B cell (primary cell): Measurements from ENCODE around the gene SLC30A7. TPM values are rescaled to one million over a fixed set of nuclear protein-coding genes. Genes with fewer than 3 reads are reported as not detected.

Source experiments
- ATAC-seq: fragments of 200-7000 bp; cut with Tn5 transposase; one replicate; pipeline ENCODE4 v1.10.0; 2021; ENCODE audit warnings: low read depth, mild to moderate bottlenecking, moderate number of reproducible peaks, moderate library complexity
- CTCF ChIA-PET: fragments of 350-600 bp; sonication (Branson Sonifier 250); formaldehyde crosslinking; loops from one replicate; lab custom pipeline; 2021; ENCODE audit warnings: antibody characterized with exemption, inconsistent platforms; lab: Charles Lee
- POLR2A ChIA-PET: fragments of 350-600 bp; sonication (Branson Sonifier 250); formaldehyde crosslinking; loops from one replicate; lab custom pipeline; 2021; ENCODE audit warnings: antibody characterized with exemption; lab: Charles Lee
- DNase-seq: peaks from one replicate; pipeline ENCODE4 v3.0.0; 2013
- H2AFZ ChIP-seq: 2 replicates; pipeline ENCODE4 v1.6.1; 2012; ENCODE audit warnings: mild to moderate bottlenecking, low read depth, low read length; ENCODE audit not compliant: insufficient read depth, poor library complexity, severe bottlenecking
- H3K27ac ChIP-seq, 2 donors: 1 replicate in 1 of 2; 2 replicates in 1 of 2; pipeline ENCODE4 v1.5.1; 2012 to 2013; ENCODE audit warnings: low read length in 2 of 2, mild to moderate bottlenecking in 2 of 2, moderate library complexity in 1 of 2
- H3K27me3 ChIP-seq, 4 experiments: fragments of 200-600 bp in 1 of 4; sonication (generic) in 1 of 4; replicated peaks in 1 of 4; 1 replicate in 2 of 4; 2 replicates in 2 of 4; pipeline versions ENCODE4 v1.6.1 to v1.7.0; 2013 to 2016; ENCODE audit warnings: low read length in 3 of 4, mild to moderate bottlenecking in 2 of 4, mixed read lengths in 1 of 4, moderate library complexity in 1 of 4; ENCODE audit not compliant: insufficient read depth in 4 of 4, control insufficient read depth in 3 of 4; ENCODE audit errors: control extremely low read depth in 1 of 4
- H3K36me3 ChIP-seq, 2 experiments: replicated peaks in 1 of 2; 1 replicate in 1 of 2; 2 replicates in 1 of 2; pipeline versions ENCODE4 v1.6.1 to v1.7.1; 2013; ENCODE audit warnings: low read length in 1 of 2; ENCODE audit not compliant: insufficient read depth in 2 of 2, control insufficient read depth in 1 of 2; ENCODE audit errors: control extremely low read depth in 1 of 2, extremely low read depth in 1 of 2
- H3K4me1 ChIP-seq, 2 donors: fragments of 200-600 bp in 1 of 2; sonication (generic) in 1 of 2; 1 replicate in 1 of 2; 2 replicates in 1 of 2; pipeline versions ENCODE4 v1.5.1 to v1.6.1; 2013 to 2017; ENCODE audit warnings: low read length in 2 of 2; ENCODE audit not compliant: control insufficient read depth in 2 of 2, insufficient read depth in 2 of 2
- H3K4me2 ChIP-seq: replicated peaks from 2 replicates; pipeline ENCODE3; 2012; ENCODE audit warnings: mild to moderate bottlenecking, low read depth, low read length; ENCODE audit not compliant: poor library complexity, severe bottlenecking
- H3K4me3 ChIP-seq, 5 experiments: fragments of 200-600 bp in 1 of 5; sonication (generic) in 1 of 5; 1 replicate in 3 of 5; 2 replicates in 2 of 5; pipeline versions ENCODE4 v1.5.1 to v1.7.0; 2011 to 2016; ENCODE audit warnings: low read length in 4 of 5, mild to moderate bottlenecking in 4 of 5, low read depth in 2 of 5, control low read depth in 1 of 5, moderate library complexity in 1 of 5; ENCODE audit not compliant: insufficient read depth in 1 of 5; ENCODE audit errors: control extremely low read depth in 1 of 5, extremely low read depth in 1 of 5
- H3K79me2 ChIP-seq: fragments of 200-600 bp; sonication (generic); one replicate; pipeline ENCODE4 v1.6.0; 2016; ENCODE audit warnings: low read length; ENCODE audit not compliant: control insufficient read depth, insufficient read depth
- H3K9ac ChIP-seq: fragments of 200-600 bp; sonication (generic); 2 replicates; pipeline ENCODE4 v1.6.1; 2017; ENCODE audit warnings: mild to moderate bottlenecking, low read length, moderate library complexity
- H3K9me3 ChIP-seq, 3 donors: one replicate each; pipeline versions ENCODE4 v1.6.1 to v1.7.1; 2013; ENCODE audit warnings: low read length in 2 of 3; ENCODE audit not compliant: control insufficient read depth in 2 of 3, insufficient read depth in 1 of 3; ENCODE audit errors: control extremely low read depth in 1 of 3
- H4K20me1 ChIP-seq: 2 replicates; pipeline ENCODE4 v1.6.0; 2012; ENCODE audit warnings: mild to moderate bottlenecking, low read length; ENCODE audit not compliant: insufficient read depth, control insufficient read depth, poor library complexity, severe bottlenecking
- H3K27ac Mint-ChIP-seq: one replicate; pipeline ENCODE4 v1.8.0; 2021; ENCODE audit warnings: mixed read lengths
- H3K27me3 Mint-ChIP-seq: one replicate; pipeline ENCODE4 v1.8.0; 2021; ENCODE audit warnings: mixed read lengths
- H3K4me1 Mint-ChIP-seq: one replicate; pipeline ENCODE4 v1.8.0; 2021; ENCODE audit warnings: mixed read lengths
- H3K4me3 Mint-ChIP-seq: one replicate; pipeline ENCODE4 v1.8.0; 2021; ENCODE audit warnings: mixed read lengths
- H3K9me3 Mint-ChIP-seq: one replicate; pipeline ENCODE4 v1.8.0; 2022; ENCODE audit warnings: mixed read lengths; ENCODE audit not compliant: insufficient read depth
- CTCF ChIP-seq: fragments of 200-600 bp; IDR thresholded peaks from one replicate; pipeline ENCODE4 v1.8.0; 2022; ENCODE audit warnings: antibody characterized with exemption, mild to moderate bottlenecking
- EZH2 ChIP-seq: IDR thresholded peaks from 2 replicates; pipeline ENCODE4 v1.6.1; 2012; ENCODE audit warnings: borderline replicate concordance, low read depth, mild to moderate bottlenecking, moderate library complexity, low read length; ENCODE audit not compliant: insufficient read depth, poor library complexity, severe bottlenecking
- WGBS: methylation state at CpG from one replicate; pipeline ENCODE4 v1.1.5; 2013; ENCODE audit warnings: missing lambda C conversion rate; ENCODE audit not compliant: insufficient coverage; 5-methylcytosine and 5-hydroxymethylcytosine counted together
- intact Hi-C: fragments of 100-400 bp; cut with micrococcal nuclease; formaldehyde crosslinking; loops from one replicate; pipeline ENCODE4 v1.10.0; 2022
- polyA plus RNA-seq: library from polyadenylated mRNA; depleted of rRNA; stranded (reverse); fragments of >200 nt; gene quantifications from 2 replicates; pipeline ENCODE4 v1.2.3, GENCODE V29; 2012
- total RNA-seq, 2 donors: library from RNA; stranded (reverse); fragments of 120-200 nt in 1 of 2; gene quantifications; 1 replicate in 1 of 2; 2 replicates in 1 of 2; pipeline versions ENCODE4 v1.2.3 to v1.2.4, GENCODE V29; 2013 to 2022

Gene SLC30A7
- total and polyA plus RNA-seq, 2 donors (not counting 1 experiment from before 2014, with no cell fraction given), result 5.2 to 28.6 TPM

GRCh38 chr1:101025283-101025656 lies 129.4 kb downstream of the SLC30A7 start:
- H3K4me2 ChIP-seq, result peak overlapping the region; percentile 80
- peak overlapping the region; percentile 78 to 85 for H3K27ac ChIP-seq
- Mint-ChIP-seq H3K27me3 (no peaks in the 10 kb centered on the region), H3K4me3 (peak overlapping the region; percentile 98), H3K27ac (peak overlapping the region; percentile 97), H3K9me3 (no peaks in the 10 kb centered on the region), H3K4me1 (peaks cover 52% of the 10 kb centered on the region)
- POLR2A ChIA-PET, result interaction anchor here (1.7 kb wide), 1 partner anchor 213 kb away, joined by 5 read pairs; no protein-coding TSS in a partner anchor
- H3K4me1 ChIP-seq, result peaks cover 41 to 43% of the 10 kb centered on the region in 2 donors
- peak; percentile 26 for ATAC-seq
- CTCF ChIA-PET, result interaction anchor here (1.0 to 4.8 kb wide), 4 partner anchors 30 to 284 kb away, joined by 4 to 24 read pairs (median 8); no protein-coding TSS in a partner anchor
- H3K4me3 ChIP-seq, result peak overlapping the region; percentile 81 to 97 (median 92)
- no peaks in the 10 kb centered on the region for H3K27me3 ChIP-seq
- H3K79me2 ChIP-seq, result peaks cover 90% of the 10 kb centered on the region
- H3K9me3 ChIP-seq, result no peaks in the 10 kb centered on the region
- no peak for DNase-seq
- TF ChIP-seq EZH2, result no peak
- TF ChIP-seq CTCF, result no peak
- H2AFZ ChIP-seq, result peak overlapping the region; percentile 92
- H3K9ac ChIP-seq, result peak overlapping the region; percentile 89
- H3K36me3 ChIP-seq, result no peaks in the 10 kb centered on the region
- no peaks in the 10 kb centered on the region for H4K20me1 ChIP-seq
- intact Hi-C loops, result loop anchor here (1.0 to 10.0 kb wide), 7 partner anchors 26 to 282 kb away; no protein-coding TSS in a partner anchor
- WGBS, result 0% methylated on average over 8 of the region's 9 CpGs
